HL-60/S4 treated with retinoic acid at 250 ng/mL for 4 days and 3 days (cell line): Measurements from ENCODE around the gene NEB.
"Not testable (repeated sequence)": the region's sequence is repeated elsewhere in the genome, so short reads cannot be mapped to it uniquely, and the experiment has no call there.

Experiments used
- in situ Hi-C: fragments of 300-500 bp; cut with MboI; formaldehyde crosslinking; loops from 2 replicates; pipeline ENCODE4 v1.7.0; 2022; ENCODE audit warnings: low sequenced_read_pairs

Gene NEB

DNA sequence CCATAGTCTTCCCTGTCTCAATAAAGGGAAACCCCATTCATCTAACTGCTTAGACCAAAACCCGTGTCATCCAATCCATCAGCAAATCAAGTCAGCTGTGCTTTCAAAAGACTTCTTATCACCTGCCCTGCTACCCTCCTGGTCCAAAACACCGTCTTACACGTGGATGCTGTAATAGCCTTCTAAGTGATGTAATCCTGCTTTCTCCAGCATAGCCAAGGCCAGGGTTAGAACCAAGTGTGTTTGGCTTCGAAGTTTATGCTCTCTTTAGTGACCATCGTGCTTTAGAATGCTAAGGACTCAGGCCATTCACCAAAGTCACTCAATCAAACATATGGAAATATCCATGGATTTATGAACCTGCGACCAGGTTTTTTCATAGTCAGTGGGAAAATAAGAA, 25.5 kb downstream of the NEB start:
- in situ Hi-C loops = no loop called here

DNA sequence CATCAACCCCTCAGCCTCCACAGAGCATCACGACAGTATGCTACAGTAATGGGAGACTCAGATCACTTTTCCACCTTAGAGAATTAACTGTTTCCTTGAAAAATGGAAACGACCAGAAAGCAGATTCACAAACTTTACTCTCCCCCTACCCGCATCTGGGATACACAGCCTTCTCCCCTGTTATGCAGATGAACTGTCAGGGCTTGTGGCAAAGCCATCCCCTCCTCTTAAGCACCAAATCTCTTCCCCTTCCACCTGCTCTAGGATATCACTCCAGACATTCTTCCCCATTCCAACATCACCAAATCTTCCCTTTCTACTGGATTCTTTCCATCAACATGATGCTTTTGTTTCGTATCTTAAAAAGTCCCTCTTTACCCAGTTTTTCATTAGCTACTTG, 26.4 kb downstream of the NEB start:
- in situ Hi-C loops = no loop called here

DNA sequence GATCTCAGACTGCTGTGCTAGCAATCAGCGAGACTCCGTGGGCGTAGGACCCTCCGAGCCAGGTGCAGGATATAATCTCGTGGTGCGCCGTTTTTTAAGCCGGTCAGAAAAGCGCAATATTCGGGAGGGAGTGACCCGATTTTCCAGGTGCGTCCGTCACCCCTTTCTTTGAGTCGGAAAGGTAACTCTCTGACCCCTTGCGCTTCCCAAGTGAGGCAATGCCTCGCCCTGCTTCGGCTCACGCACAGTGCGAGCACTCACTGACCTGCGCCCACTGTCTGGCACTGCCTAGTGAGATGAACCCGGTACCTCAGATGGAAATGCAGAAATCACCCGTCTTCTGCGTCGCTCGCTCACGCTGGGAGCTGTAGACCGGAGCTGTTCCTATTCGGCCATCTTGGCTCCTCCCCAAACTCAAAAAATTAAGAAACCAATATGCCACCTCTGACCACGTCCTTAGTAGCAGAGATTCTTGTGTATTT, 29.8 kb downstream of the NEB start:
- in situ Hi-C loops = not testable (repeated sequence)

DNA sequence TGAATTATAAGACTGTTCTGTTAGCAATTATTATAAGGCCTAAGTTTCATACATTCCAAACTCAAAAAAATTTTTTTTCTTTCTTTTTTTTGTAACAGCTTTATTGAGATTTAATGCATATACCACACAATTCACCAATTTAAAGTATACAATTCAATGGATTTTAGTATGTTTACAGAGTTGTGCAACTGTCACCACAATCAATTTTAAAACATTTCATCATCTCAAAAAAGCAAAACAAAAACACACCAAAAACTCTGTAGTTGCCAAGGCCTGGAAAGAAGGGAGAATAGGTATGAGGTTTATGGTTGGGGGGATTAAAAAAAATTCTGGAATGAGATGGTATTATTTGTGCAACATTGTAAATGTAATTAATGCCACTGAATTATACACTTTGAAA, 36.1 kb downstream of the NEB start:
- in situ Hi-C loops = not testable (repeated sequence)

DNA sequence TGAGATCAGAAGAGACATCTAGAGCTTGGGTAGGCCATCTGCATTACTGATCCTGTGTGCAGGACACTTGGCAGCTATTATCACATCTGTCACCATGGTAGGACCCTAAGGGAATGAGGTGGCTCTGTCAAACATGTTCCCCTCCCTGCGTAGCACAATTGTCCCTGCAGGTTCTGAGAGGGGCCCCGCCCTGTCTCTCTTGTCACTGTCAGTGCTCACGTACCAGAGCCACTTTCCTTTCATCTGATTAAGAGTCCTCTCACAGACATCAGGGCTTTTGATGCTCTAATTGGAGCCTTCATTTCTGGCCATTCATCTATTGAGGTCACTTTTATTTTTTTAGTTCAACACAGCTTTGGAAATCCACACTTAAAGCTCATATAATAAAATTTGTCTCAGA, 38.5 kb downstream of the NEB start:
- in situ Hi-C loops = no loop called here

DNA sequence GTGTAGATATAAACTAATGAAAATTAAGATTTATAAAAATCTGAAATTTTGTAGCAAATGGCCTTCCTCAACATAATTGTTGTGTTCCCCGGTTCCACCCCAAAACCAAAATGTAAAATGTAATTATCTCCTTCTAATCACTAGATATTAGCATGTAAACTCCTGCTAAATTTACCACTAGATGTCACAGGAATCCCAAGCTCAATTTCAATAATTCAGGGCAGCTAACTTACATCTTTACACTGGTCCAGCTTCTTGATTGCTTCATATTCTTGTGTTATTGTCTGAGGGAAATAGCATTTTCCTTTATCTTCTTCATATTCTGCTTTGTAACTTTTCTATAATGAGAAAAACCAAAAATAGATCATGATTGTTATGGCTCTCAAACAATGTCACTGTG, 42.6 kb downstream of the NEB start:
- in situ Hi-C loops = no loop called here

DNA sequence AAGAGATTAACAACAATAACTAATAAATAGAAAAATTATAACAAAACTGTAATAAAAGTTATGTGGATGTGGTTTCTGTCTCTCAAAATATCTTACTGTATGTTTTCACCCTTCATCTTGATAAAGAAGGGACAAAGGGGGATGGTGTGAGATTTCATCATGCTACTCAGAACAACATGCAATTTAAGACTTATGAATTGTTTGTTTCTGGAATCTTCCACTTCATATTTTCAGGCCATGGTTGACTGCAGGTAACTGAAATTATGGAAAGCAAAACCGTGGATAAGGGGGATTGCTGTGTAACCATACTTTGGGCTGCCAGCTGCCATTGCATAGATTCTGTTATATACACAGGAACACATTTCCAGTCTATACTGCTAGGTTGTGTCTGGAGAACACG, 45.6 kb downstream of the NEB start:
- in situ Hi-C loops = no loop called here

DNA sequence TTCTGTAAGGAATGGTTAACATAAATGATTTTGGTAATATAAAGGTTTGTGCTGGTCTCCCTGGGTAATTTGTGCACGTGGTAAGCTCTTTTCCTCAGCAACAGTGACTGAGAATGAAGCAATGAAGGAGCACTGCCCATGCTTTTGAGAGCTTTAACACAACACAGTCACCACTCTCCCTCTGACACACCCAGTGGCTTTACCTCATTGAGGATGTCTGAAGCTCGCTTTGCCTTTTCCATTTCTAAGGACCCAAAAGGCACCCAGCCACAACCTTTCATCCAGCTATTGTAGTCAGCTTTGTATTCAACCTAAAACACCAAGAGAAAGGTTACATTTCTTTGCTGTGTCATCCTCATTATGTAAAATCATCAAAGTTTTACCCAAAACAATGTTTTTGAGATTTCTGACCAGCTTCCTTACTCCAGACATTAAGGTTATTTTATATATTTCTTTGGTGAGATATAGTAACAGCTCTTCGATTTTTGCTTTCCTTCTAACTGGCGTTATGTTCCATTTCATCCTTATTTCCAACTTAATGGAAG, 51.7 kb downstream of the NEB start:
- in situ Hi-C loops = no loop called here

DNA sequence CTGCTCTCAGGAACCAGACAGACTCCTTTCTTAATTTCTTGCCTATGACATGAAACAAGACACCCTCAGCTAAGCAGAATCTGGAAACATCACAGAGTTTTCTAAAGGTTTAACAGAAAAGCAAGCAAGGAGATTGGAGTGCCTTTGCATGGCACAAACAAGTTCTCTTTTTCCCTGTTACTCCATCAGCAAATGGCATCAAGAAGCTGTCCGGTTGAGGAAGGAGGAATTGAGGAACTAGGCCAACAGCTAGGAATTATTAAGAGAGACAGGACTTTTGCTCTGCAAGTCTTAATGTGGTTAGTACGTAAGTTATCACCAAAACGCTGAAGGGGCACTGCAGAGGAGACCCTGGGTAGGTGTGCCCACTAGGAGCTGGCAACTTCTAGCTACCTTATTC, 53.2 kb downstream of the NEB start:
- in situ Hi-C loops = no loop called here

DNA sequence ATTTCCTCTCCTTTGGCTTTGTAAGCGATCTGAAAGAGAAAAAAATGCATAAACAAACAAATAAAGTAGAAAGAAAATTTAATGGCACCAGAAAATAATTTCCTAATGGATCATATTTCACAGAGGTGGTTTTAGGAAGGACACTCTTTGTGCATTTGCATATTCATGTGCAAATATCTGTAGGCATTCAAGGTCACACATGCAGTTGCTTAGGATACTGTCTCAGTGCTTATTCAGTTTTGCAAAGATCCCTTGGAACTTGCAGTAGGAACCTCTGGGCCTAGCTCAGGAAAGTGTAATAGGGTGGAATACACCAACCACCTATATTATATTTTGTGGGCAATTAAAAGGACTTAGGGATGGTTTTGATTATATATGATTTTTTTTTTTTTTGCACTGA, 54.3 kb downstream of the NEB start:
- in situ Hi-C loops = no loop called here

DNA sequence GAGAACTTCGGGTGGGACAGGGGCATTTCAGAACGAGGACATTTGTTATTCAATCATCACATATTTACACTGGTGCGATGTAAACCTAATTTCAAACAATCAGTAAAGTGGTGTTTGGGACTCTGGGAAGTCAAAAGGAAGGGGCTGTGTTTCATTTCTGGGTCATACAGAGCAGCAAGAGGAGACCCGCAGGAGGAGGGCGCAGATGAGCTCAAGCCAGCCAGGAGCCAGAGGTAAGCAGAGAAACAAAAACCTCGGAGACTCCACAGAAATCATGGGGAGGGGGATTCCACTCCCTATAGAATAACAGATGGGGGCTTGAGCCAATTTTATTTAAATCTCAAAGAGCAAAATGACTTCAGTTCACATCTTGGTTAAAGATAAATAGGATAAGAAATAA, 55.4 kb downstream of the NEB start:
- in situ Hi-C loops = no loop called here

DNA sequence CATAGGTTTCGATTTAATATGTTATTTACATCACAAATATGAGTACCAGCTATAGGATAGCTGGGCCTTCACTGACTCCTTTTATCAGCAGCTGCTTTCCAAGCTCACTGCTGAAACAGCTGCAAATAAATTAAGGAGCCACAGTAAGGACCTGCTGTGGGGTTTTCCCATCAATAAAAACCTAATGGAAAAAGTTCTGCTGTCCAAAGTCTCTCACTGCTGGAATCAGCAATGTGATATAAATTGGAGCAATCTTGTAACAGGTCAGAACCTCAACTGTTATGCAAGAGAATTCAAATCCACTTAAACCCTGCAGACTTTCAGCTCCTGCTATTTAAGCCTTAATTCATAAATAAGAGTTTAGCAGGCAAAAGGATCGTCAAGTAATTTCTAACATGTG, 61.3 kb downstream of the NEB start:
- in situ Hi-C loops = no loop called here

DNA sequence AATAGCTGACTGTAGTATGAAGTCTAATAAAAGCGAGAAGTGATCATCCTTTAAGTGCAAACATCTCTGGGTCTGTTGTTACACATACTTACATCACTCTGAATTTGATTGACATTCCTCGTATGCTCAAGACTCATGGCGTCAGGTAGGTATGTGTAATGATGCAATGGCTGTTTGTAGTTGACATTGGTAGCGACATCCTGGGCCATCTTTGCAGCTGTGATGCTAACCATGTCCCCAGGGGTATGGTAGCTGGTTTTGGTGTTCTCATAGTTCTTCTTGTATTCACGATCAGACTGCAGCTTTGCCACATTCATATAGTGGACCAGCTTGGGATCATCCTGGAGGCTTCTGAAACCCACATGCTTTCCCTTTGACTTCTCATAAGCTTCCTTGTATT, 62.0 kb downstream of the NEB start:
- in situ Hi-C loops = no loop called here

DNA sequence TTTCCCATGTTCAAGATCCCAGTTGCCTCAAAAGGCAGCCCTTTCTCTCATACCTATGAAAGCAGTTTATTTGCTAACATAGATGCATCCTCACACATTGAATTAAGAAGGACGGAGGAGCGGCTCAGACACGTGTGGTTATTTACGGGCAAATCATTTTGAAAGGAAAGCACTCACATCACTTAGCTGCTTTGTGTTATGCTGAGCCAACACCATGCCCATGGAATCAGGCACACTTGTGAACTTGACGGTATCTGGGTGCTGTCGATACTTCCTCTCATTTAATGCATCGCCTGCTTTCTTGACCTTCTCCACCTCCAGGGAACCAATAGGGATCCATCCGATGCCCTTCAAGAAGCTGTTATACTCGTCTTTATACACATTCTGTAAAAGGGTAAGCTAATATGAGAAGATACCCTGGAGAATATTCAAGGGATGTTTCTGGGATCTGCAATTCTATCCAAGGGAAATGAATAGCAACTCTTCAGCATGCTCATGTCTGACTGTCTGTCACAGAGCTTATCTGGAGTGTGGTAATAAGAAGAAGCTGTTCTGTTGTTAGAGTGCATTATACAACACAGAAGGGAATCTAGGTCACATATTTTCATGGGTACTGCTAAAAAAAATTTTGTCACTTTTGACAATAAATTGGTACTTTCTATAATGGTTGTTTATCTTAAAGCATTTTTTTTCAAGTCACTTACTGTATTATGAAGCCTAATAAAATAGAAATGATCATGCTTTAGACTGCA, 63.3 kb downstream of the NEB start:
- in situ Hi-C loops = no loop called here

DNA sequence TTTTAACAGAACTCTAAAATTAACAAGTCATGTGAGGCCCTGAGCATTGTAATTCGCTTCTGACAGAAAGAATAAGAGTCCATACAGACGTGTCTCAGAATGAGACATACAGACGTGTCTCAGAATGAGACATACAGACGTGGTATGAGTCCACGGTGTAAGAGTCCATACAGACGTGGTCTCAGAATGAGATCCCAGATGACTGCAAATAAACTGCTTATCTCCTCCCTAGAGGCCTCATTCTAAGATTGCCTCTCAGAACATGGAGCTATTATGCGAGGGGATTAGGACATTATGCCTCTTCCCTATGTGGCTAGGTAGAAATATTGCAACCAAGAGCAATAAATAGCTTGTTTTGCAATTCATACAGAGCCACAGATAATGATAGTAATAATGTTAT, 63.9 kb downstream of the NEB start:
- in situ Hi-C loops = no loop called here

DNA sequence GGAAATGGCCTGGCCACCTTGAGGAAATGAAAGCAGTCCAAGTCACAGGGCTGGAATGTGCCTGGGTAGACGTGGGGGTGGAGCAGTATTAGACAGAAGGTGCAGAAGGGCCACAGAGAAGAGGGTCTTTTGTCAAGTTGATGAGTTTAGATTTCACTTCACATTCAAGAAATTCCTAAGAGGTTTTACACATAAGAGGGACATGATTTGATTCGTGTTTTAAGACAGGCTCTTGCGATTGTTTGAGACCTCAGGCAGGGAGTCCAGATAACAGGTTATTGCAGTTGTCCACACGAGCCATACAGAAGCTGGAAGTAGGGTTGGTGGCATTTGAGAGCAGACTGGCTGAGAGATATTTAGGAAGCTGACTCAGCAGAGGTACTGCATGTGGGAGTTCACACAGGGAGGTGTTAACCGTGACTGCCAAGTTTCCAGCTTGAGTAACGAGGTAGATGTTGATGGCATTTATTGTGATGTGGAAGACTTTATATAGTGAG, 64.6 kb downstream of the NEB start:
- in situ Hi-C loops = no loop called here

DNA sequence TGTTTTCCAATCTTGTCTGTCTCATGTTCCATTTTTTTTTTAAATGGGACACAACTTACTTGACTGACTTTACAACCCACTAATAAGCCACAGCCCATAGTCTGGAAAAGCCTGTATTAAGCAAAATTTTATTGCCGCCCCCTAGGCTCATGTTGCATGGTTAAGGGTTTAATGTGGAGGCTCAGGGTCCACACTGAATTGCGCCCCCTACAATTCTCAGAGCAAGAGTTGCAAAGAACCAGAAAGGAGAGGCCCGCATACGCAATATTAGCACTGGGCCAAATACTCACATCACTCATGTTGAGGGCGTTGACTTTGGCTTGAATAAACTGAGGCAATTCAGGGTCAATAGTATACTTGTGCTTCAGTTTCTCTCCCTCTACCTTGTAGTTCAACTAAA, 65.5 kb downstream of the NEB start:
- in situ Hi-C loops = no loop called here

DNA sequence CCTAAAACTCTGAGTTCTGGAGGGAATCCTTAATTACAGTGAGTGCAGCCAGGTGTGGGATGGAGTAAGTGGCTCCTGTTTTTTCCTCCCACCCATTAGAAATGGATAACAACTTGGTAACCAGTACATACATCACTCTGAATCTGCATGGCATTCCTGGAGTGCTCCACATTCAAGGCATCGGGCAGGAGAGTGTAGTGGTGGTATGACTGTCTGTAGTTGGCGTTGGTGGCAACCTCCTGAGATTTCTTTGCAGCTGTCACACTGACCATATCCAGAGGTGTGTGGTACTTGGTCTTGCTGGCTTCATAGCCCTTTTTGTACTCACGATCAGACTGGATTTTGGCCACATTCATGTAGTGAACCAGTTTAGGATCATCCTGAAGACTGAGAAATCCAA, 68.3 kb downstream of the NEB start:
- in situ Hi-C loops = no loop called here

DNA sequence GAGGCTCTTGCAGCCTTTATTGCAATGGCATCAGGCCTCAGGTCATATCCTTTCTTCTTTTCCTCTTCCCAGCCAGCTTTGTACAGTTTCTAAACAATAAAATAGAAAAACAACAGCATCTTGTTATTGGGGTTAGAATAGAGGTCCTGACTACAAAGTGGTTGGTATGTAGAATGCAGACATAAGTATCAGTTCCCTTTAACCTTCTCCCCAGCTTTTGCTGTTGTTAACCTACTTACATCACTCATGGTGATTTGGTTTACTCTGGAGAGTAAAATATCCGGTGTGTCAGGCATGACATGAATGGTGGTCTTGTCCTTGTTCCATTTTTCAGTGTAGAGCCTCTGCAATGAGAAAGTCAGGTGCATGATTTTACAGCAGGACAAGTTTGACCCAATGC, 69.8 kb downstream of the NEB start:
- in situ Hi-C loops = no loop called here

DNA sequence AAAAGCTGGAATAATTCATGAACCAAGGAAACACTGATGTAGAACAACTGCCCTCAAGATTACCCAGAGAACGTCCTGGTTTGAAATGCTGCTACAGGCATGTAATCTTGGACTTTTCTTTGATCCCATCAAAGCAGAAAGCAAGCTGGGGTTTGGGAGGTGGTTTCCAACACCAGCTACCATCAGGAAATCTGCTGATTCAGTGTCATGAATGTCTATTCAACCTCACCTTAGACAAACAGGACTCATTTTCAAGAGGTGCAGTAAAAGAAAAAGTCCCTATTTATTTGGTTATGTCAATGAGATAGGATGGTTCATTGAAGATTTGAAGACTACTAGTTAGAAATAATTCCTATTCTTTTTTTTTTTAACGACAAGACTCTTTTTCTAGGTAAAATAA, 72.7 kb downstream of the NEB start:
- in situ Hi-C loops = no loop called here

DNA sequence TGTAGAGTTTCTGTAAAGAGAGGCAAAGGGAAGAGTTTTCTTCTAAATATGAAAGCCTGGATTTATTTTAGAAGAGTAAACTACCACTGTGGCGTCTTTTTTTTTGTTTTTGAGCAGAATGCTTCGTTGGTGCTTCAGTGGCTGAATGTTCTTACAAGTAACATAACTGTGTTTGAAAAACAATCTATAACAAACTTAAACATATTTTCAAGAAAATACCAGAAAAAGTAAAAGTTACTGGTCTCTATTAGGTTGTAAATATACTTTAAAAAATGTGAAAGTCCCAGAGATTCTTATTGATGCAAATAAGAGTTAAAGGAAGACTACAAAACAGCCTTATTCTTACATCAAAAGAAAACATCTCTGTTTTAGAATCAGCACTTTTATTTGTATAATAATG, 76.2 kb downstream of the NEB start:
- in situ Hi-C loops = no loop called here

DNA sequence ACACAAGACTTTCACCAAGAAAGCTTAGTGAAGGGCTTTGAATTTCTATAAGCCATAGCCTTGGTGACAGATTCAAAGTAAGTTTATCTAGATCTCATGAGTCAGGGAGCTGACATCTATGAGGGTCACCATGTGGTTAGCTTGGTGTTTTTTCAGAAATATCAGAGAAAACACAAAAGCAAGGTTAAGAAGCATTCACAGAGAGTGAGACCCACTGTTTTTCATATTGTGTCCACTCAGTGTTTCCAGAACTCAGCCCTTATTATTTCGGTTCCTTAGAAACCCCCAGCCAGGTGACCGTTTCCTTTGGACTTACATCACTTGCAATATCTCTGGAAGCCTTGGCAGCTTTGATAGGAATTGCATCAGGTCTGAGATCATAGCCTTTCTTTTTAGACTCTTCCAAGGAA, 76.6 kb downstream of the NEB start:
- in situ Hi-C loops = no loop called here
